OCI-LY7 (cell line): ENCODE data around the gene AREL1. TPM values are rescaled to one million over a fixed set of nuclear protein-coding genes. Genes with fewer than 3 reads are reported as not detected.

ENCODE experiments used
- BruUV-seq: library from RNA; stranded (reverse); fragments of 400-500 nt; replicated peaks from 2 replicates; lab custom pipeline; 2021; lab: Mats Ljungman, UMichigan
- CTCF ChIA-PET: fragments of 300-600 bp; sonication (Branson Sonifier 250); formaldehyde crosslinking; loops from one replicate; lab custom pipeline; 2022; ENCODE audit warnings: antibody characterized with exemption; ENCODE audit not compliant: unreplicated experiment; lab: Charles Lee
- POLR2A ChIA-PET: fragments of 300-600 bp; sonication (Branson Sonifier 250); formaldehyde crosslinking; loops from one replicate; lab custom pipeline; 2022; ENCODE audit warnings: antibody characterized with exemption; lab: Charles Lee
- DNase-seq: peaks from one replicate; pipeline ENCODE4 v3.0.0-alpha.2; 2015; ENCODE audit warnings: low spot score
- H2AFZ ChIP-seq: fragments of 200-600 bp; sonication (generic), shearing (Covaris generic); 2 replicates; pipeline ENCODE4 v1.6.1; 2014; ENCODE audit warnings: mild to moderate bottlenecking, antibody characterized with exemption, low read length, moderate library complexity
- H3K27ac ChIP-seq: fragments of 200-600 bp; sonication (generic); 2 replicates; pipeline ENCODE4 v1.5.1; 2014; ENCODE audit warnings: mixed run types, low read depth, mild to moderate bottlenecking, moderate library complexity, low read length, inconsistent platforms; ENCODE audit not compliant: poor library complexity, severe bottlenecking
- H3K36me3 ChIP-seq: fragments of 200-600 bp; sonication (generic); 2 replicates; pipeline ENCODE4 v1.6.1; 2014; ENCODE audit warnings: mild to moderate bottlenecking, antibody characterized with exemption, low read length, moderate library complexity, mixed read lengths; ENCODE audit not compliant: insufficient read depth
- H3K4me1 ChIP-seq: fragments of 200-600 bp; sonication (generic); 2 replicates; pipeline ENCODE4 v1.5.1; 2014; ENCODE audit warnings: mild to moderate bottlenecking, low read length; ENCODE audit not compliant: insufficient read depth, poor library complexity, severe bottlenecking
- H3K4me2 ChIP-seq: fragments of 200-600 bp; sonication (generic); 2 replicates; pipeline ENCODE4 v1.6.1; 2014; ENCODE audit warnings: mild to moderate bottlenecking, low read length
- H3K4me3 ChIP-seq: fragments of 200-600 bp; sonication (generic); 2 replicates; pipeline ENCODE4 v1.5.1; 2014; ENCODE audit warnings: mild to moderate bottlenecking, low read depth, low read length; ENCODE audit not compliant: poor library complexity, severe bottlenecking
- H3K79me2 ChIP-seq: fragments of 200-600 bp; sonication (generic); 2 replicates; pipeline ENCODE4 v1.6.1; 2016; ENCODE audit warnings: low read depth, mild to moderate bottlenecking, low read length, moderate library complexity, mixed read lengths; ENCODE audit not compliant: insufficient read depth
- H3K9me2 ChIP-seq: fragments of 200-600 bp; sonication (generic); 2 replicates; pipeline ENCODE4 v1.6.1; 2016; ENCODE audit warnings: mild to moderate bottlenecking, low read length, mixed read lengths; ENCODE audit not compliant: insufficient read depth
- H3K9me3 ChIP-seq: fragments of 200-600 bp; sonication (generic); 2 replicates; pipeline ENCODE4 v1.6.1; 2014; ENCODE audit warnings: mild to moderate bottlenecking, mixed run types, low read length, mixed read lengths
- H4K20me1 ChIP-seq: fragments of 200-600 bp; sonication (generic); 2 replicates; pipeline ENCODE4 v1.6.1; 2014; ENCODE audit warnings: mild to moderate bottlenecking, antibody characterized with exemption, low read length, moderate library complexity, mixed read lengths; ENCODE audit not compliant: insufficient read depth
- CTCF ChIP-seq: fragments of 200-600 bp; sonication (generic); conservative IDR thresholded peaks from 2 replicates; pipeline ENCODE4 v1.5.1; 2014; ENCODE audit warnings: mild to moderate bottlenecking, antibody characterized with exemption, low read length, moderate library complexity, mixed read lengths
- EZH2phosphoT487 ChIP-seq: fragments of 200-600 bp; sonication (generic); IDR thresholded peaks from 2 replicates; pipeline ENCODE4 v1.6.1; 2018; ENCODE audit warnings: low read depth, borderline replicate concordance, mild to moderate bottlenecking, mixed run types, antibody characterized with exemption, low read length, moderate library complexity, mixed read lengths
- intact Hi-C: fragments of 100-400 bp; cut with micrococcal nuclease; formaldehyde crosslinking; loops from one replicate; pipeline ENCODE4 v1.10.0; 2022; ENCODE audit not compliant: unreplicated experiment
- total RNA-seq, 2 experiments: library from RNA; depleted of rRNA in 1 of 2; stranded (reverse); fragments of >200 nt in 1 of 2; shearing (Covaris generic) in 1 of 2; gene quantifications; 2 replicates each; pipeline ENCODE4 v1.2.3, GENCODE V29; 2014 to 2022

AREL1 gene
- total RNA-seq, 2 experiments from 2014 or later = 30.5 to 37.8 TPM

- DNase-seq = no peak
- Histone ChIP-seq H3K4me2 (no peak overlapping the region), H3K9me3 (no peaks in the 10 kb centered on the region), H3K27ac (no peak overlapping the region), H3K4me1 (no peaks in the 10 kb centered on the region), H3K36me3 (peaks cover 88% of the 10 kb centered on the region), H4K20me1 (no peaks in the 10 kb centered on the region; the same call in 1 of the 2 replicates), H3K79me2 (no peaks in the 10 kb centered on the region), H2AFZ (no peak overlapping the region), H3K9me2 (no peaks in the 10 kb centered on the region), H3K4me3 (no peak overlapping the region)
- BruUV-seq = no TSS peak
- ChIA-PET POLR2A (no interaction called here), CTCF (no interaction called here)
- intact Hi-C loops = no loop called here
- TF ChIP-seq CTCF (no peak), EZH2phosphoT487 (no peak)
These were observed 49.0 kb downstream of the AREL1 start for GRCh38 chr14:74663884-74664283.

- intact Hi-C loops = no loop called here
- peaks cover 69% of the 10 kb centered on the region for H3K36me3 ChIP-seq
- no peaks in the 10 kb centered on the region for H3K9me2 ChIP-seq
- ChIA-PET POLR2A (interaction anchor here (0.5 to 0.6 kb wide), 3 partner anchors 54 to 1282 kb away, joined by 3 to 6 read pairs (median 3); no protein-coding TSS in a partner anchor), CTCF (no interaction called here)
- TF ChIP-seq CTCF (no peak), EZH2phosphoT487 (no peak)
- no peaks in the 10 kb centered on the region for H3K79me2 ChIP-seq
- no peaks in the 10 kb centered on the region for H3K9me3 ChIP-seq
- BruUV-seq = no TSS peak
- DNase-seq = no peak
- H3K4me3 ChIP-seq = no peak overlapping the region
- H3K4me2 ChIP-seq = no peak overlapping the region
- no peak overlapping the region for H3K27ac ChIP-seq
- no peak overlapping the region for H2AFZ ChIP-seq
- no peaks in the 10 kb centered on the region for H3K4me1 ChIP-seq
- H4K20me1 ChIP-seq = no peaks in the 10 kb centered on the region; the same call in 1 of the 2 replicates
These were observed 51.0 kb downstream of the AREL1 start for GRCh38 chr14:74661726-74662450.

- CTCF ChIA-PET = no interaction called here
- Histone ChIP-seq H2AFZ (no peak overlapping the region), H3K4me3 (no peak overlapping the region), H3K9me3 (no peaks in the 10 kb centered on the region), H4K20me1 (no peaks in the 10 kb centered on the region; the same call in 1 of the 2 replicates), H3K79me2 (no peaks in the 10 kb centered on the region), H3K27ac (no peak overlapping the region), H3K4me1 (no peaks in the 10 kb centered on the region), H3K36me3 (peaks cover 70% of the 10 kb centered on the region), H3K9me2 (no peaks in the 10 kb centered on the region), H3K4me2 (no peak overlapping the region)
- no peak for DNase-seq
- intact Hi-C loops = no loop called here
- BruUV-seq = no TSS peak
- POLR2A ChIA-PET = no interaction called here
- TF ChIP-seq CTCF = no peak
- no peak for TF ChIP-seq EZH2phosphoT487
These were observed 52.0 kb downstream of the AREL1 start for GRCh38 chr14:74660863-74661262.
